ENCODE data around the gene FHL5. TPM values are rescaled to one million over a fixed set of nuclear protein-coding genes. Genes with fewer than 3 reads are reported as not detected.

FHL5 gene
- total and polyA plus RNA-seq, 2 donors (not counting 1 experiment from before 2014, with no cell fraction given), result not detected

GRCh38 chr6:96657344-96657743, 94.4 kb downstream of the FHL5 start:
- Histone ChIP-seq H3K27me3 (replicated peaks in 1 of 4; ENCODE audit: control extremely low read depth in 1 of 4, control insufficient read depth in 3 of 4, insufficient read depth in 4 of 4, low read length in 3 of 4) (peaks cover 0 to 6% (median 0%) of the 10 kb centered on the region in 4 experiments), H2AFZ (ENCODE audit: insufficient read depth, low read depth, low read length, poor library complexity, severe bottlenecking) (no peak overlapping the region), H3K4me1 (ENCODE audit: control insufficient read depth in 2 of 2, insufficient read depth in 2 of 2, low read length in 2 of 2) (no peaks in the 10 kb centered on the region), H3K36me3 (replicated peaks in 1 of 2; ENCODE audit: control extremely low read depth in 1 of 2, control insufficient read depth in 1 of 2, extremely low read depth in 1 of 2, insufficient read depth in 2 of 2, low read length in 1 of 2) (no peaks in the 10 kb centered on the region), H3K9me3 (ENCODE audit: control extremely low read depth in 1 of 3, control insufficient read depth in 2 of 3, insufficient read depth in 1 of 3, low read length in 2 of 3) (peaks cover 0 to 7% (median 0%) of the 10 kb centered on the region in 3 donors), H3K9ac (ENCODE audit: low read length) (no peak overlapping the region), H3K4me2 (replicated peaks; ENCODE audit: low read depth, low read length, poor library complexity, severe bottlenecking) (no peak overlapping the region), H3K79me2 (ENCODE audit: control insufficient read depth, insufficient read depth, low read length) (no peaks in the 10 kb centered on the region), H3K27ac (ENCODE audit: low read length in 2 of 2) (no peak overlapping the region), H3K4me3 (ENCODE audit: control extremely low read depth in 1 of 5, extremely low read depth in 1 of 5, insufficient read depth in 1 of 5, low read depth in 2 of 5, low read length in 4 of 5) (no peak overlapping the region), H4K20me1 (ENCODE audit: control insufficient read depth, insufficient read depth, low read length, poor library complexity, severe bottlenecking) (no peaks in the 10 kb centered on the region)
- no peak overlapping the region for H3K27ac Mint-ChIP-seq
- H3K4me1 Mint-ChIP-seq, result no peaks in the 10 kb centered on the region
- WGBS (ENCODE audit: insufficient coverage), result 80% methylated on average over 5 of the region's 5 CpGs
- no peak overlapping the region for H3K4me3 Mint-ChIP-seq
- H3K27me3 Mint-ChIP-seq, result peaks cover 11% of the 10 kb centered on the region
- CTCF ChIA-PET, result no interaction called here
- peaks cover 3% of the 10 kb centered on the region for H3K9me3 Mint-ChIP-seq (ENCODE audit: insufficient read depth)
- ATAC-seq (ENCODE audit: low read depth) (no peak), DNase-seq (no peak)
- intact Hi-C loops (cut with micrococcal nuclease), result no loop called here
- POLR2A ChIA-PET, result no interaction called here
- TF ChIP-seq CTCF (IDR thresholded peaks at IDR 0.05) (no peak), EZH2 (IDR thresholded peaks at IDR 0.05; ENCODE audit: borderline replicate concordance, insufficient read depth, low read depth, low read length, poor library complexity, severe bottlenecking) (no peak)

GRCh38 chr6:96659084-96659845, 96.3 kb downstream of the FHL5 start:
- no peaks in the 10 kb centered on the region for H3K36me3 ChIP-seq (replicated peaks in 1 of 2; ENCODE audit: control extremely low read depth in 1 of 2, control insufficient read depth in 1 of 2, extremely low read depth in 1 of 2, insufficient read depth in 2 of 2, low read length in 1 of 2)
- Mint-ChIP-seq H3K4me1 (no peaks in the 10 kb centered on the region), H3K4me3 (no peak overlapping the region), H3K27me3 (peaks cover 11% of the 10 kb centered on the region), H3K9me3 (ENCODE audit: insufficient read depth) (peaks cover 7% of the 10 kb centered on the region), H3K27ac (no peak overlapping the region)
- no peaks in the 10 kb centered on the region for H4K20me1 ChIP-seq (ENCODE audit: control insufficient read depth, insufficient read depth, low read length, poor library complexity, severe bottlenecking)
- no peak overlapping the region for H3K9ac ChIP-seq (ENCODE audit: low read length)
- POLR2A ChIA-PET, result no interaction called here
- ATAC-seq (ENCODE audit: low read depth), result no peak
- no CpG with 5 or more reads among the region's 4 CpGs for WGBS (ENCODE audit: insufficient coverage)
- H3K27me3 ChIP-seq (replicated peaks in 1 of 4; ENCODE audit: control extremely low read depth in 1 of 4, control insufficient read depth in 3 of 4, insufficient read depth in 4 of 4, low read length in 3 of 4), result peaks cover 0 to 6% (median 0%) of the 10 kb centered on the region in 4 experiments
- H3K79me2 ChIP-seq (ENCODE audit: control insufficient read depth, insufficient read depth, low read length), result no peaks in the 10 kb centered on the region
- no peak overlapping the region for H3K27ac ChIP-seq (ENCODE audit: low read length in 2 of 2)
- no peak overlapping the region for H3K4me2 ChIP-seq (replicated peaks; ENCODE audit: low read depth, low read length, poor library complexity, severe bottlenecking)
- no peak for TF ChIP-seq EZH2 (IDR thresholded peaks at IDR 0.05; ENCODE audit: borderline replicate concordance, insufficient read depth, low read depth, low read length, poor library complexity, severe bottlenecking)
- no peak for TF ChIP-seq CTCF (IDR thresholded peaks at IDR 0.05)
- no peak for DNase-seq
- H3K4me1 ChIP-seq (ENCODE audit: control insufficient read depth in 2 of 2, insufficient read depth in 2 of 2, low read length in 2 of 2), result no peaks in the 10 kb centered on the region
- no peak overlapping the region for H2AFZ ChIP-seq (ENCODE audit: insufficient read depth, low read depth, low read length, poor library complexity, severe bottlenecking)
- CTCF ChIA-PET, result no interaction called here
- intact Hi-C loops (cut with micrococcal nuclease), result no loop called here
- H3K4me3 ChIP-seq (ENCODE audit: control extremely low read depth in 1 of 5, extremely low read depth in 1 of 5, insufficient read depth in 1 of 5, low read depth in 2 of 5, low read length in 4 of 5), result no peak overlapping the region
- H3K9me3 ChIP-seq (ENCODE audit: control extremely low read depth in 1 of 3, control insufficient read depth in 2 of 3, insufficient read depth in 1 of 3, low read length in 2 of 3), result peaks cover 0 to 7% (median 0%) of the 10 kb centered on the region in 3 donors

Data from B cell (primary cell).